ENCODE measurements around the gene USP8.

DNA sequence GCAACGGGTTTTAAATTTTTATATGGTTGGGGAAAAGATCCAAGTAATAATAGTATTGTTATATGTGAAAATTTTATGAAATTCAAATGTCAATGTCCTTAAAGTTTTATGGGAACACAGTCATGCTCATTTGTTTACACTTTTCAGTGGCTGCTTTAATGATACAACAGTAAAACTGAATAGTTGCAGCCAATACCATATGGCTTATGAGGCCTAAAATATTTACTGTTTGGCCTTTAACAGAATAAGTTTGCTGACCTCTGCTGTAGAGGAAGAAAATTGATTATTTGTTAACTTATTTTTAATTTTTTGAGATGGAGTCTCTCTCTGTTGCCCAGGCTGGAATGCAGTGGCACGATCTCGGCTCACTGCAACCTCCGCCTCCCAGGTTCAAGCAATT, 77.6 kb downstream of the USP8 start:
- TF ChIP-seq, protein P1, sequence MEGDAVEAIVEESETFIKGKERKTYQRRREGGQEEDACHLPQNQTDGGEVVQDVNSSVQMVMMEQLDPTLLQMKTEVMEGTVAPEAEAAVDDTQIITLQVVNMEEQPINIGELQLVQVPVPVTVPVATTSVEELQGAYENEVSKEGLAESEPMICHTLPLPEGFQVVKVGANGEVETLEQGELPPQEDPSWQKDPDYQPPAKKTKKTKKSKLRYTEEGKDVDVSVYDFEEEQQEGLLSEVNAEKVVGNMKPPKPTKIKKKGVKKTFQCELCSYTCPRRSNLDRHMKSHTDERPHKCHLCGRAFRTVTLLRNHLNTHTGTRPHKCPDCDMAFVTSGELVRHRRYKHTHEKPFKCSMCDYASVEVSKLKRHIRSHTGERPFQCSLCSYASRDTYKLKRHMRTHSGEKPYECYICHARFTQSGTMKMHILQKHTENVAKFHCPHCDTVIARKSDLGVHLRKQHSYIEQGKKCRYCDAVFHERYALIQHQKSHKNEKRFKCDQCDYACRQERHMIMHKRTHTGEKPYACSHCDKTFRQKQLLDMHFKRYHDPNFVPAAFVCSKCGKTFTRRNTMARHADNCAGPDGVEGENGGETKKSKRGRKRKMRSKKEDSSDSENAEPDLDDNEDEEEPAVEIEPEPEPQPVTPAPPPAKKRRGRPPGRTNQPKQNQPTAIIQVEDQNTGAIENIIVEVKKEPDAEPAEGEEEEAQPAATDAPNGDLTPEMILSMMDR (IDR thresholded peaks at IDR 0.05): no peak
- TF ChIP-seq POLR2A (IDR thresholded peaks at IDR 0.05): no peak
